ENCODE measurements around the gene CARD9. TPM values are rescaled to one million over a fixed set of nuclear protein-coding genes. Genes with fewer than 3 reads are reported as not detected.

The CARD9 gene
- total RNA-seq, 1 experiment from 2014 or later = 5.6 TPM

GRCh38 chr9:136346927-136347465 lies 26.5 kb downstream of the CARD9 start:
- H2BK5ac ChIP-seq (ENCODE audit: insufficient read length, low read length) = no peak overlapping the region
- H4K91ac ChIP-seq (ENCODE audit: insufficient read length, low read depth, low read length) = no peak overlapping the region
- no peak overlapping the region for H3K18ac ChIP-seq (ENCODE audit: insufficient read length, low read depth, low read length)
- no peaks in the 10 kb centered on the region for H3K23me2 ChIP-seq (ENCODE audit: insufficient read length, low read depth, low read length, poor library complexity, severe bottlenecking)
- no peak overlapping the region for H3K56ac ChIP-seq (ENCODE audit: insufficient read length, low read depth, low read length)
- TF ChIP-seq CTCF (conservative IDR thresholded peaks at IDR 0.05) = no peak
- no peak overlapping the region for H2BK20ac ChIP-seq (ENCODE audit: low read depth, low read length, poor library complexity, severe bottlenecking)
- H4K20me1 ChIP-seq (ENCODE audit: control insufficient read depth, insufficient read depth, insufficient read length) = no peaks in the 10 kb centered on the region
- no peaks in the 10 kb centered on the region for H3K79me2 ChIP-seq (ENCODE audit: insufficient read depth, low read length)
- H3K14ac ChIP-seq (ENCODE audit: insufficient read depth, low read length) = no peak overlapping the region
- no peak overlapping the region for H3K23ac ChIP-seq (ENCODE audit: insufficient read length, low read depth, low read length)
- H3K27ac ChIP-seq (ENCODE audit: insufficient read length, low read depth, low read length) = no peak overlapping the region
- 0 out of 7 replicates have a peak overlapping the region, but pooled peaks of 1 of the 3 experiments have one; percentile 22 for H3K27ac Mint-ChIP-seq
- no peak overlapping the region for H3K4me3 Mint-ChIP-seq
- H2BK15ac ChIP-seq (ENCODE audit: low read depth, low read length) = no peak overlapping the region
- no peak overlapping the region for H2BK12ac ChIP-seq (ENCODE audit: insufficient read length, low read depth, low read length)
- H3K27me3 ChIP-seq (ENCODE audit: insufficient read depth, low read length) = no peaks in the 10 kb centered on the region
- no peak overlapping the region for H2AFZ ChIP-seq (ENCODE audit: low read length)
- H3K4me1 Mint-ChIP-seq = peaks cover 3 to 18% of the 10 kb centered on the region in 2 experiments; a peak in 2 of 4 replicates
- no peaks in the 10 kb centered on the region for H3K4me1 ChIP-seq (ENCODE audit: insufficient read depth, low read length)
- no peak overlapping the region for H3T11ph ChIP-seq (ENCODE audit: low read length)
- H3K79me1 ChIP-seq (ENCODE audit: insufficient read depth, low read depth, low read length, poor library complexity, severe bottlenecking) = no peaks in the 10 kb centered on the region
- H2AK5ac ChIP-seq (ENCODE audit: insufficient read length, low read length) = no peak overlapping the region
- WGBS (ENCODE audit: extremely low coverage, insufficient read length, low lambda C conversion rate) = no CpG with 5 or more reads among the region's 20 CpGs
- H2BK120ac ChIP-seq (ENCODE audit: low read depth, low read length, poor library complexity, severe bottlenecking) = no peak overlapping the region
- no peaks in the 10 kb centered on the region for H3K9me3 Mint-ChIP-seq
- no peaks in the 10 kb centered on the region; the same call in 1 of the 2 replicates for H3K27me3 Mint-ChIP-seq (ENCODE audit: low read depth)
- H3K36me3 Mint-ChIP-seq (ENCODE audit: insufficient read depth in 1 of 3, low read depth in 3 of 3) = no peaks in the 10 kb centered on the region
- H3K4ac ChIP-seq (ENCODE audit: low read depth, low read length) = no peak overlapping the region
- DNase-seq = no peak
- H3K9me3 ChIP-seq (ENCODE audit: control insufficient read depth, low read depth, low read length) = no peaks in the 10 kb centered on the region
- no peak overlapping the region for H3K9ac ChIP-seq (ENCODE audit: extremely low read depth, insufficient read length, low read length)
- no peak overlapping the region for H4K5ac ChIP-seq (ENCODE audit: insufficient read length, low read depth, low read length)
- no peak overlapping the region for H4K8ac ChIP-seq (replicated peaks; ENCODE audit: insufficient read length, low read depth, low read length)
- no peak overlapping the region for H3K4me2 ChIP-seq (ENCODE audit: insufficient read depth, insufficient read length, low read length)

Data from H9 (cell line).